ENCODE results near the gene AUTS2. TPM values are rescaled to one million over a fixed set of nuclear protein-coding genes. Genes with fewer than 3 reads are reported as not detected.

The AUTS2 gene
- total RNA-seq, 5 donors from 2014 or later (not counting 1 experiment from before 2014, with no cell fraction given) = 10.6 to 66.2 (median 37.6) TPM

DNA sequence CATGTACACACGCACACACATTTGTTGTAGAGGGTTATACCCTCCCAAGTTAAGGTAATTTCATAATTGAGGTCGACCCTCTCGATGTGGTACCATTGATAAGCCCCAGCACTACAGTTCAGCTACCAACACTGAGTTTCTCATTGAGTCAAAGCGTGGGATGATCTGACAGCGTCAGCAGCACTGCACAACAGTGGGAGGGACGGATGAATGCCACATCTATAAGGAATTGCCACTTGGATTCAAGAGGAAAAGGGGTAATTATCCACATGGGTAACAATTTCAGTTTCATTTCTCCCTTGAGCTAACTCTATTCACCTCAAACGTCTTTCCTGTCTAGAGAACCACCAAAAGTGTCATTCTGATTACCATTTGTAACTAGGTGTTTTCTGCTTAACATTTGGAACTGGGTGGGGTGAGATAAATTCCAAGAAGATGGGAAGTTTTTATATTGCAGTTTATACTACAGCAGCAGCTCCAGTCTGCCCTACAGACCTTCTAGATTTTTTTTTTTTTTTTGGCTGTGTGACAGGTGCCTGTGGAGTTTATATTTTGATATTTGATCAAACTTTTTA, 342.9 kb downstream of the AUTS2 start:
- no peaks in the 10 kb centered on the region for H3K27me3 ChIP-seq (replicated peaks in 1 of 2; ENCODE audit: control insufficient read depth in 2 of 2, extremely low read depth in 1 of 2, insufficient read depth in 2 of 2, low read length in 1 of 2)
- ATAC-seq (replicated peaks in 1 of 4) = peak in 1 of 4 experiments; percentile 45
- H3K9me3 ChIP-seq = no peaks in the 10 kb centered on the region
- H3K4me3 ChIP-seq (ENCODE audit: control insufficient read depth in 1 of 2, extremely low read depth in 1 of 2, low read length in 1 of 2) = no peak overlapping the region
- H3K4me3 Mint-ChIP-seq = peak overlapping the region in 1 of 3 donors; percentile 9
- DNase-seq = no peak
- H3K36me3 Mint-ChIP-seq = no peaks in the 10 kb centered on the region
- no peaks in the 10 kb centered on the region for H3K27me3 Mint-ChIP-seq
- CTCF ChIA-PET = interaction anchor here in 1 of 2 donors (1.0 kb wide), 1 partner anchor 9 kb away, joined by 3 read pairs; no protein-coding TSS in a partner anchor
- peaks cover 0 to 14% of the 10 kb centered on the region in 2 experiments for H3K4me1 ChIP-seq (ENCODE audit: control insufficient read depth in 1 of 2, extremely low read depth in 1 of 2, insufficient read depth in 2 of 2, low read length in 2 of 2)
- WGBS (ENCODE audit: insufficient coverage) = no CpG with 5 or more reads among the region's 7 CpGs
- no peak overlapping the region for H3K27ac ChIP-seq (ENCODE audit: low read length)
- POLR2A ChIA-PET = no interaction called here
- no peaks in the 10 kb centered on the region for H3K36me3 ChIP-seq (ENCODE audit: control insufficient read depth in 2 of 2, extremely low read depth in 1 of 2, insufficient read depth in 1 of 2, low read length in 1 of 2)
- peaks cover 2 to 14% (median 7%) of the 10 kb centered on the region in 3 donors for H3K4me1 Mint-ChIP-seq
- H3K27ac Mint-ChIP-seq = no peak overlapping the region
- no peaks in the 10 kb centered on the region for H3K9me3 Mint-ChIP-seq

DNA sequence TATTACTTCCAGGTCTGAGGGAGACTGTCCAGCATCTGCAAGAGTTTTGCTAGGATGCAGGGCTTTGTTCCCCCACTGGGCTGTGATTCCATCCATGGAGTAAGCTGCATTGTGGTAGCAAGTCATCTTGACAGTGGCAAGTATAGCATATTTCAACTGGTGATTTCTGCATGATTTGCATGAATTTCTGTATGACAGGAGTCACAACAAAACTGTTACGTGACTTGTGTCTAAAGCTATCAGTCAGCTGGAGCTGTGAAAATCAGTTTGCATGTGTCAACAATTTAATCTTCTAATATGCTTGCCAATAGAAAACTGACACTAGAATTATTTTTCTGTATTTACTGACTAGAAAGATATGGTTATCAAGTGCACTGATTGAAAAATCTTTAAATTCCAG, 344.3 kb downstream of the AUTS2 start:
- Mint-ChIP-seq H3K4me1 (peaks cover 2 to 14% (median 7%) of the 10 kb centered on the region in 3 donors), H3K36me3 (no peaks in the 10 kb centered on the region), H3K4me3 (no peak overlapping the region), H3K27ac (no peak overlapping the region), H3K9me3 (no peaks in the 10 kb centered on the region), H3K27me3 (no peaks in the 10 kb centered on the region)
- WGBS (ENCODE audit: insufficient coverage) = 100% methylated on average over 1 of the region's 1 CpG
- peaks cover 0 to 14% of the 10 kb centered on the region in 2 experiments for H3K4me1 ChIP-seq (ENCODE audit: control insufficient read depth in 1 of 2, extremely low read depth in 1 of 2, insufficient read depth in 2 of 2, low read length in 2 of 2)
- H3K4me3 ChIP-seq (ENCODE audit: control insufficient read depth in 1 of 2, extremely low read depth in 1 of 2, low read length in 1 of 2) = no peak overlapping the region
- no peaks in the 10 kb centered on the region for H3K9me3 ChIP-seq
- ChIA-PET POLR2A (no interaction called here), CTCF (no interaction called here)
- H3K36me3 ChIP-seq (ENCODE audit: control insufficient read depth in 2 of 2, extremely low read depth in 1 of 2, insufficient read depth in 1 of 2, low read length in 1 of 2) = no peaks in the 10 kb centered on the region
- no peak overlapping the region for H3K27ac ChIP-seq (ENCODE audit: low read length)
- ATAC-seq (replicated peaks in 1 of 4) (no peak), DNase-seq (no peak)
- H3K27me3 ChIP-seq (replicated peaks in 1 of 2; ENCODE audit: control insufficient read depth in 2 of 2, extremely low read depth in 1 of 2, insufficient read depth in 2 of 2, low read length in 1 of 2) = no peaks in the 10 kb centered on the region

DNA sequence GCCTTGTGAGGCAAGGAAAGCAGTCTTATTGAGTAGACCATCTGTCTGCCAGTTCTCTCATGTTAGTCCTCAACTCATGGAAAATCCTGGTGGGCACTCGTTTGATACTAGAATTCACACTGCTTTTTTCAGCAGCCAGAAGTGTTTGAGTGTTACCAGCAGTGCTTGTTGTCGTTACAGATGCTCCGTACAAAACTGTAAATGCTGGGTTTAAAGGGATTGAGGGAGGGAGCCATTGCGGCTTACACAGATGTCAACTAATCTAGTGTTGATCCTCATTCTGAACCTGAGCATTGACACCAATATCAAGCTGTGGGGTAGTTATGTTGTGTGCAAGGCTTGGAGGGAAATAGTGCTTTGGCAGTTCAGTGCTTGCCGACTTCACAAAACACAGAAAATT, 348.6 kb downstream of the AUTS2 start:
- H3K27me3 ChIP-seq (replicated peaks in 1 of 2; ENCODE audit: control insufficient read depth in 2 of 2, extremely low read depth in 1 of 2, insufficient read depth in 2 of 2, low read length in 1 of 2) = no peaks in the 10 kb centered on the region
- WGBS (ENCODE audit: insufficient coverage) = 75% methylated on average over 4 of the region's 5 CpGs
- no peaks in the 10 kb centered on the region for H3K27me3 Mint-ChIP-seq
- H3K4me3 Mint-ChIP-seq = no peak overlapping the region
- H3K27ac ChIP-seq (ENCODE audit: low read length) = no peak overlapping the region
- CTCF ChIA-PET = no interaction called here
- peaks cover 0 to 1% of the 10 kb centered on the region in 2 experiments for H3K4me1 ChIP-seq (ENCODE audit: control insufficient read depth in 1 of 2, extremely low read depth in 1 of 2, insufficient read depth in 2 of 2, low read length in 2 of 2)
- POLR2A ChIA-PET = no interaction called here
- no peaks in the 10 kb centered on the region for H3K9me3 ChIP-seq
- no peaks in the 10 kb centered on the region for H3K4me1 Mint-ChIP-seq
- no peak overlapping the region for H3K4me3 ChIP-seq (ENCODE audit: control insufficient read depth in 1 of 2, extremely low read depth in 1 of 2, low read length in 1 of 2)
- DNase-seq (no peak), ATAC-seq (replicated peaks in 1 of 4) (no peak)
- H3K36me3 Mint-ChIP-seq = no peaks in the 10 kb centered on the region
- H3K27ac Mint-ChIP-seq = no peak overlapping the region
- no peaks in the 10 kb centered on the region for H3K36me3 ChIP-seq (ENCODE audit: control insufficient read depth in 2 of 2, extremely low read depth in 1 of 2, insufficient read depth in 1 of 2, low read length in 1 of 2)
- no peaks in the 10 kb centered on the region for H3K9me3 Mint-ChIP-seq

- DNase-seq (no peak), ATAC-seq (replicated peaks in 1 of 4) (no peak)
- Histone ChIP-seq H3K9me3 (no peaks in the 10 kb centered on the region), H3K4me1 (ENCODE audit: control insufficient read depth in 1 of 2, extremely low read depth in 1 of 2, insufficient read depth in 2 of 2, low read length in 2 of 2) (peaks cover 0 to 7% of the 10 kb centered on the region in 2 experiments), H3K27me3 (replicated peaks in 1 of 2; ENCODE audit: control insufficient read depth in 2 of 2, extremely low read depth in 1 of 2, insufficient read depth in 2 of 2, low read length in 1 of 2) (no peaks in the 10 kb centered on the region), H3K27ac (ENCODE audit: low read length) (no peak overlapping the region), H3K4me3 (ENCODE audit: control insufficient read depth in 1 of 2, extremely low read depth in 1 of 2, low read length in 1 of 2) (no peak overlapping the region), H3K36me3 (ENCODE audit: control insufficient read depth in 2 of 2, extremely low read depth in 1 of 2, insufficient read depth in 1 of 2, low read length in 1 of 2) (no peaks in the 10 kb centered on the region)
- H3K9me3 Mint-ChIP-seq = no peaks in the 10 kb centered on the region
- no peak overlapping the region for H3K27ac Mint-ChIP-seq
- WGBS (ENCODE audit: insufficient coverage) = no CpG with 5 or more reads among the region's 3 CpGs
- no peaks in the 10 kb centered on the region for H3K27me3 Mint-ChIP-seq
- CTCF ChIA-PET = no interaction called here
- no peak overlapping the region for H3K4me3 Mint-ChIP-seq
- POLR2A ChIA-PET = no interaction called here
- H3K4me1 Mint-ChIP-seq = peaks cover 0 to 2% (median 2%) of the 10 kb centered on the region in 3 donors
- H3K36me3 Mint-ChIP-seq = no peaks in the 10 kb centered on the region
These were observed 349.7 kb downstream of the AUTS2 start for GRCh38 chr7:69947998-69948397.

DNA sequence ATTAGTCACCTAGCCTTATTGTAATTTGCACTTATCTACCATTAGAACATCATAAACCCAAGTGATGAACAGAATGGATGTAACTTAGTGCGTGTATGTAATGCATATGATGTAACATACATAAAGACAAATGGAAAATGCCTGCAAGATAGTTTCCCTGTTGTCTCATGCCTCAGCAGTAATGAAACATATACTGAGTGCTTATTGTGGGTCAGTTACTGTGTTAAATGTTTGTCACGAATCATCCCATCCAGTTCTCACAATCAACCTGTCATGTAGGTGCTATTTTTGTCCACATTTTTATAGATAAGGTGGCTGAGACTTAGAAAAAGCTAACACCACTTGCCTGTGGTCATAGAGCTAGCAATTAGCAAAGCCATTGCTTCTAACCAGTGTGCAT, 350.8 kb downstream of the AUTS2 start:
- Mint-ChIP-seq H3K27me3 (no peaks in the 10 kb centered on the region), H3K9me3 (no peaks in the 10 kb centered on the region), H3K36me3 (no peaks in the 10 kb centered on the region), H3K27ac (no peak overlapping the region), H3K4me3 (no peak overlapping the region), H3K4me1 (peaks cover 2 to 9% (median 8%) of the 10 kb centered on the region in 3 donors)
- H3K9me3 ChIP-seq = no peaks in the 10 kb centered on the region
- H3K4me1 ChIP-seq (ENCODE audit: control insufficient read depth in 1 of 2, extremely low read depth in 1 of 2, insufficient read depth in 2 of 2, low read length in 2 of 2) = peaks cover 0 to 14% of the 10 kb centered on the region in 2 experiments
- ATAC-seq (replicated peaks in 1 of 4) (no peak), DNase-seq (no peak)
- no peaks in the 10 kb centered on the region for H3K36me3 ChIP-seq (ENCODE audit: control insufficient read depth in 2 of 2, extremely low read depth in 1 of 2, insufficient read depth in 1 of 2, low read length in 1 of 2)
- H3K4me3 ChIP-seq (ENCODE audit: control insufficient read depth in 1 of 2, extremely low read depth in 1 of 2, low read length in 1 of 2) = no peak overlapping the region
- no CpG with 5 or more reads among the region's 2 CpGs for WGBS (ENCODE audit: insufficient coverage)
- no peaks in the 10 kb centered on the region for H3K27me3 ChIP-seq (replicated peaks in 1 of 2; ENCODE audit: control insufficient read depth in 2 of 2, extremely low read depth in 1 of 2, insufficient read depth in 2 of 2, low read length in 1 of 2)
- POLR2A ChIA-PET = no interaction called here
- CTCF ChIA-PET = no interaction called here
- H3K27ac ChIP-seq (ENCODE audit: low read length) = no peak overlapping the region

DNA sequence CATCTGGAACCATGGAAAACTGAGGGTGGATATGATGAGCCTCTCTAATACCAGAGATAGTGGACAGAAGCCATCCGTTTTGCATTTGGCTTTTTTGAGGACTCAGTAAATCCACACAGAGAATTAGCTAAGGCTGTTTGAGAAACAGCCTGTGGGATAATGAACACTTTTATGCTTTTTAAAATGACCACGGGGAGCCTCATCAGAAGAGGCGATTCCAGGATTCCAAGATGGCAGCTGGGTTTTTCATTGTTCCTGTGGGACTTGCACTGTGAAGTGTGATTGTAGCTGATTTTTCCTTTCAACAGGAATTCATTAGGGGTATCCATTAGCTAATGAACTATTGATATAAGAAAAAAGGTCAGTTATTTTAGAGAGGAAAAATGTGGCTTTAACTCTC, 353.2 kb downstream of the AUTS2 start:
- Mint-ChIP-seq H3K36me3 (no peaks in the 10 kb centered on the region), H3K27ac (no peak overlapping the region), H3K27me3 (no peaks in the 10 kb centered on the region), H3K9me3 (no peaks in the 10 kb centered on the region), H3K4me1 (peaks cover 2 to 22% (median 8%) of the 10 kb centered on the region in 3 donors), H3K4me3 (no peak overlapping the region)
- Histone ChIP-seq H3K4me1 (ENCODE audit: control insufficient read depth in 1 of 2, extremely low read depth in 1 of 2, insufficient read depth in 2 of 2, low read length in 2 of 2) (peaks cover 0 to 22% of the 10 kb centered on the region in 2 experiments), H3K27me3 (replicated peaks in 1 of 2; ENCODE audit: control insufficient read depth in 2 of 2, extremely low read depth in 1 of 2, insufficient read depth in 2 of 2, low read length in 1 of 2) (no peaks in the 10 kb centered on the region), H3K36me3 (ENCODE audit: control insufficient read depth in 2 of 2, extremely low read depth in 1 of 2, insufficient read depth in 1 of 2, low read length in 1 of 2) (no peaks in the 10 kb centered on the region), H3K9me3 (no peaks in the 10 kb centered on the region), H3K4me3 (ENCODE audit: control insufficient read depth in 1 of 2, extremely low read depth in 1 of 2, low read length in 1 of 2) (no peak overlapping the region), H3K27ac (ENCODE audit: low read length) (no peak overlapping the region)
- DNase-seq (no peak), ATAC-seq (replicated peaks in 1 of 4) (no peak)
- CTCF ChIA-PET = no interaction called here
- POLR2A ChIA-PET = no interaction called here
- no CpG with 5 or more reads among the region's 3 CpGs for WGBS (ENCODE audit: insufficient coverage)

Data from T-cell (primary cell).